K562 (cell line): ENCODE measurements around the gene XRCC2. TPM values are rescaled to one million over a fixed set of nuclear protein-coding genes. Genes with fewer than 3 reads are reported as not detected.

ENCODE experiments used
- ATAC-seq: fragments of 200-7000 bp; cut with Tn5 transposase; 3 replicates; pipeline ENCODE4 v1.9.1; 2020; ENCODE audit warnings: moderate library complexity
- BruUV-seq: library from RNA; stranded (reverse); fragments of 400-500 nt; replicated peaks from 2 replicates; lab custom pipeline; 2021; lab: Mats Ljungman, UMichigan
- CTCF ChIA-PET: fragments of 300-600 bp; formaldehyde crosslinking; extraction: SDS; loops from one replicate; lab custom pipeline; 2021; ENCODE audit warnings: low intra/inter-chr PET ratio; lab: Yijun Ruan, JAX
- POLR2A ChIA-PET: fragments of 300-600, 350-650 bp; sonication (Branson Sonifier 250); formaldehyde crosslinking; extraction: SDS; loops from one replicate; lab custom pipeline; 2021; ENCODE audit warnings: antibody characterized with exemption, inconsistent platforms; lab: Yijun Ruan, JAX
- DNase-seq, 4 experiments: peaks; one replicate each; pipeline versions ENCODE4 v3.0.0 to v3.0.0-alpha.2; 2011 to 2018; ENCODE audit warnings: low spot score in 3 of 4, mixed read lengths in 3 of 4; ENCODE audit errors: extremely low read depth in 1 of 4
- FAIRE-seq: peaks from 2 replicates; lab custom pipeline; 2011; peaks lifted over from hg19 to GRCh38; lab: Jason Lieb, UNC
- H2AFZ ChIP-seq: 2 replicates; pipeline ENCODE4 v1.6.0; 2011; ENCODE audit warnings: low read depth, low read length, control low read depth, inconsistent platforms
- H3K27ac ChIP-seq: fragments of 200-600 bp; 3 replicates; pipeline ENCODE4 v1.8.0; 2011; ENCODE audit warnings: low read depth, mild to moderate bottlenecking, control low read depth, inconsistent platforms, low read length, moderate library complexity, mixed read lengths; ENCODE audit errors: extremely low read depth
- H3K27me3 ChIP-seq, 2 experiments: fragments of 300-600 bp in 1 of 2; 2 replicates in 1 of 2; 3 replicates in 1 of 2; pipeline versions ENCODE4 v1.6.0 to v1.8.0; 2011; ENCODE audit warnings: inconsistent platforms in 2 of 2, low read length in 2 of 2, mild to moderate bottlenecking in 1 of 2, mixed read lengths in 1 of 2, moderate library complexity in 1 of 2; ENCODE audit not compliant: control insufficient read depth in 2 of 2, insufficient read depth in 2 of 2
- H3K36me3 ChIP-seq: fragments of 300-600 bp; 3 replicates; pipeline ENCODE4 v1.8.0; 2011; ENCODE audit warnings: mild to moderate bottlenecking, low read length, inconsistent platforms; ENCODE audit not compliant: control insufficient read depth, insufficient read depth
- H3K4me1 ChIP-seq, 2 experiments: fragments of 200-600 bp in 1 of 2; replicated peaks in 1 of 2; 2 replicates in 1 of 2; 3 replicates in 1 of 2; pipeline versions ENCODE4 v1.5.1 to v1.8.0; 2011; ENCODE audit warnings: inconsistent platforms in 2 of 2, low read length in 2 of 2, mild to moderate bottlenecking in 1 of 2, mixed read lengths in 1 of 2, moderate library complexity in 1 of 2; ENCODE audit not compliant: control insufficient read depth in 2 of 2, insufficient read depth in 2 of 2
- H3K4me2 ChIP-seq: 2 replicates; pipeline ENCODE4 v1.6.1; 2011; ENCODE audit warnings: low read length, control low read depth, inconsistent platforms, mixed read lengths; ENCODE audit not compliant: insufficient read depth
- H3K4me3 ChIP-seq: fragments of 200-600 bp; sonication (generic), shearing (Covaris generic); 2 replicates; pipeline ENCODE4 v1.5.1; 2016; ENCODE audit warnings: control low read depth, inconsistent platforms
- H3K79me2 ChIP-seq: fragments of 200-600 bp; 3 replicates; pipeline ENCODE4 v1.8.0; 2011; ENCODE audit warnings: low read length, inconsistent platforms; ENCODE audit not compliant: control insufficient read depth, insufficient read depth
- H3K9ac ChIP-seq, 2 experiments: 2 replicates each; pipeline versions ENCODE4 v1.6.0 to v1.6.1; 2011; ENCODE audit warnings: low read depth in 2 of 2, low read length in 2 of 2, control low read depth in 1 of 2, inconsistent platforms in 1 of 2, mild to moderate bottlenecking in 1 of 2, mixed read lengths in 1 of 2; ENCODE audit not compliant: insufficient read depth in 1 of 2
- H3K9me1 ChIP-seq: one replicate; pipeline ENCODE4 v1.6.0; 2011; ENCODE audit warnings: inconsistent platforms, mild to moderate bottlenecking, low read length, moderate library complexity; ENCODE audit not compliant: control insufficient read depth, insufficient read depth
- H3K9me3 ChIP-seq: replicated peaks from 2 replicates; pipeline ENCODE4 v1.5.1; 2011; ENCODE audit warnings: low read depth, low read length, inconsistent platforms; ENCODE audit not compliant: control insufficient read depth, insufficient read depth
- H4K20me1 ChIP-seq: replicated peaks from 2 replicates; pipeline ENCODE4 v1.6.1; 2011; ENCODE audit warnings: low read length, inconsistent platforms, mixed read lengths; ENCODE audit not compliant: control insufficient read depth, insufficient read depth
- E2F8 ChIP-seq: fragments of 450-650 bp; IDR thresholded peaks from 2 replicates; pipeline ENCODE4 v1.7.1; 2018; ENCODE audit warnings: mild to moderate bottlenecking, low read depth; ENCODE audit not compliant: partially characterized antibody
- MYBL2 ChIP-seq, 2 experiments: fragments of 450-650 bp in 1 of 2; sonication (generic) in 1 of 2; formaldehyde crosslinking in 1 of 2; IDR thresholded peaks; 2 replicates each; pipeline versions ENCODE4 v1.6.1 to v1.8.1; 2017 to 2022; ENCODE audit warnings: borderline replicate concordance in 1 of 2, inconsistent platforms in 1 of 2, low read depth in 1 of 2, mild to moderate bottlenecking in 1 of 2, missing genetic modification reagents in 1 of 2, moderate library complexity in 1 of 2
- NCOR1 ChIP-seq: fragments of 450-650 bp; IDR thresholded peaks from 2 replicates; pipeline ENCODE4 v1.6.1; 2016; ENCODE audit warnings: mild to moderate bottlenecking, moderate library complexity
- PCBP1 ChIP-seq: fragments of 200-400 bp; formaldehyde crosslinking; IDR thresholded peaks from 2 replicates; pipeline ENCODE4 v1.6.1; 2018; ENCODE audit warnings: mild to moderate bottlenecking, low read depth, low read length; ENCODE audit not compliant: poor library complexity, severe bottlenecking
- REST ChIP-seq, 2 experiments: fragments of 450-650 bp; formaldehyde crosslinking in 1 of 2; IDR thresholded peaks; 2 replicates each; pipeline versions ENCODE4 v1.4.0 to v1.6.1; 2014 to 2020; ENCODE audit warnings: mild to moderate bottlenecking in 2 of 2, borderline replicate concordance in 1 of 2, low read depth in 1 of 2
- SREBF1 ChIP-seq: fragments of 150-350 bp; IDR thresholded peaks from 2 replicates; pipeline ENCODE4 v1.6.1; 2014; ENCODE audit warnings: antibody characterized with exemption, low read depth, low read length, borderline replicate concordance
- ZNF699 ChIP-seq: fragments of 250-450 bp; sonication (Bioruptor Pico); IDR thresholded peaks from 2 replicates; pipeline ENCODE4 v1.8.0; 2021; ENCODE audit warnings: mild to moderate bottlenecking, moderate library complexity; ENCODE audit not compliant: insufficient replicate concordance
- ZNF780A ChIP-seq: fragments of 250-450 bp; sonication (Bioruptor Pico); IDR thresholded peaks from 2 replicates; pipeline ENCODE4 v1.5.0; 2021; ENCODE audit warnings: mild to moderate bottlenecking
- WGBS: fragments of 100-300 bp; shearing (Covaris generic); methylation state at CpG from one replicate; pipeline ENCODE4 v1.1.6; 2016; ENCODE audit warnings: low coverage, mixed read lengths; ENCODE audit not compliant: insufficient coverage; ENCODE audit errors: missing lambda C conversion rate; 5-methylcytosine and 5-hydroxymethylcytosine counted together
- in situ Hi-C: fragments of 300-500 bp; cut with MboI; formaldehyde crosslinking; loops from 4 replicates; pipeline ENCODE4 v1.15.0; 2018; ENCODE audit warnings: inconsistent platforms, mixed read lengths
- intact Hi-C: fragments of 100-400 bp; cut with micrococcal nuclease; formaldehyde crosslinking; loops from 2 replicates; pipeline ENCODE4 v1.14.2; 2022
- polyA plus RNA-seq, 8 experiments: library from polyadenylated mRNA; depleted of rRNA in 4 of 8; stranded (reverse) in 5 of 8; unstranded in 3 of 8; fragments of >200 nt; fragmentation: Nextera tagmentation in 2 of 8; fragmentation: Illumina TruSeq in 1 of 8; extraction: Ambion mirVana in 2 of 8; extraction: Trizol in 1 of 8; gene quantifications; 2 replicates each; pipeline versions ENCODE4 v1.2.1 to v1.2.3, GENCODE V29; 2011 to 2014; ENCODE audit warnings: inconsistent platforms in 1 of 8, missing spikeins in 1 of 8
- total RNA-seq, 7 experiments: library from RNA; depleted of rRNA in 6 of 7; stranded (reverse); fragments of >200 nt in 6 of 7; fragmentation: Illumina TruSeq in 2 of 7; extraction: Trizol in 2 of 7; gene quantifications; 2 replicates each; pipeline versions ENCODE4 v1.2.1 to v1.2.3, GENCODE V29; 2011 to 2021; ENCODE audit warnings: low replicate concordance in 1 of 7
- TF ChIP-seq, protein P1 (sequence below): sonication (generic); formaldehyde crosslinking; IDR thresholded peaks from 2 replicates; pipeline ENCODE4 v1.8.0; 2022; ENCODE audit warnings: mild to moderate bottlenecking, missing genetic modification reagents

XRCC2 gene
- total and polyA plus RNA-seq, 9 of the 15 experiments (the other 6 are each of a cell fraction or from before 2014, with no cell fraction given): 16.2 to 58.0 (median 39.8) TPM

DNA sequence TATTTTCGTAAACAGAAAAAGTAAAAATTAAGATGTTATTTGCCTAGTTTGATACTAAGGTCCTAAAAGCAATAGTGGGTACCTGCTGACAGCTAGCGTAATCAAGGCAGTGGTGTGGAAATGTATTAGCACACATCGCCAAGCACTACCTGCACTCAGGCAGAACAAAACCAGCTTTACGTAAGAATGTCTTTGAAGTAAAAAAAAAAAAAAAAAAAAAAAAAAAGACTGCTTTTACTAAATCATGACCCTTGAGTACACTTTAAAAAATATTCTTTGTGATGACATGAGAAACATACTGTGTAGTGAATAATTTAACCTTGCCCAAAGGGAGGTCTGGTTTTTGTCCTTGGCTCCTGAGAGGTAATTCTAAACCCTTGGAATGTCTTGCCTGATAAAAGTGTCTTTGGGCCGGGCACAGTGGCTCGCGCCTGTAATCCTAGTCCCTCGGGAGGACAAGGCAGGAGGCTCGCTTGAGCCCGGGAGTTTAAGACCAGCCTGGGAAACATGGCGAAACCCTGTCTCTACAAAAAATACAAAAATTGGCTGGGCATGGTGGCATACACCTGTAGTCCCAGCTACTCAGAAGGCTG, 12.7 kb downstream of the XRCC2 start:
- no peaks in the 10 kb centered on the region for H3K27me3 ChIP-seq
- DNase-seq (no peak), ATAC-seq (no peak), FAIRE-seq (no peak)
- H3K27ac ChIP-seq: no peak overlapping the region
- intact Hi-C loops: no loop called here
- no peak overlapping the region for H3K9ac ChIP-seq
- 98% methylated on average over 11 of the region's 11 CpGs for WGBS
- no peak overlapping the region for H3K4me3 ChIP-seq
- H4K20me1 ChIP-seq: peaks cover 2% of the 10 kb centered on the region; the same call in 1 of the 2 replicates
- POLR2A ChIA-PET: interaction anchor here (0.5 to 1.7 kb wide), 2 partner anchors 12 to 346 kb away, joined by 4 to 10 read pairs; partner anchors contain the start of gene XRCC2
- H3K9me1 ChIP-seq: no peaks in the 10 kb centered on the region
- CTCF ChIA-PET: no interaction called here
- H3K79me2 ChIP-seq: peaks cover 93% of the 10 kb centered on the region
- in situ Hi-C loops: no loop called here
- H3K36me3 ChIP-seq: peaks cover 78% of the 10 kb centered on the region
- no peak overlapping the region for H2AFZ ChIP-seq
- no TSS peak for BruUV-seq
- no peak overlapping the region for H3K4me2 ChIP-seq
- no peaks in the 10 kb centered on the region; a peak in 1 of 5 replicates for H3K4me1 ChIP-seq
- H3K9me3 ChIP-seq: no peaks in the 10 kb centered on the region
- TF ChIP-seq ZNF699: no peak
- TF ChIP-seq ZNF780A (CRISPR knock-in tag): no peak
- TF ChIP-seq, protein P1, sequence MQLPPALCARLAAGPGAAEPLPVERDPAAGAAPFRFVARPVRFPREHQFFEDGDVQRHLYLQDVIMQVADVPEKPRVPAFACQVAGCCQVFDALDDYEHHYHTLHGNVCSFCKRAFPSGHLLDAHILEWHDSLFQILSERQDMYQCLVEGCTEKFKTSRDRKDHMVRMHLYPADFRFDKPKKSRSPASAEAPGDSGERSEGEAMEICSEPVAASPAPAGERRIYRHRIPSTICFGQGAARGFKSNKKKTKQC (CRISPR knock-in tag): no peak
- TF ChIP-seq NCOR1: 0 out of 2 replicates have a peak, but pooled peaks have one; percentile 3
- no peak for TF ChIP-seq E2F8
- TF ChIP-seq SREBF1: no peak
- TF ChIP-seq MYBL2 (IDR thresholded peaks at IDR 0.05; ENCODE audit: low read depth): no peak
- TF ChIP-seq MYBL2 (CRISPR knock-in tag; IDR thresholded peaks at IDR 0.05; ENCODE audit: borderline replicate concordance): no peak
- no peak for TF ChIP-seq PCBP1
- no peak for TF ChIP-seq REST (IDR thresholded peaks at IDR 0.05; ENCODE audit: borderline replicate concordance)
- TF ChIP-seq REST (CRISPR knock-in tag; IDR thresholded peaks at IDR 0.05; ENCODE audit: low read depth): no peak
